IMR-90 (cell line): Measurements from ENCODE around the gene SIGLEC15. TPM values are rescaled to one million over a fixed set of nuclear protein-coding genes. Genes with fewer than 3 reads are reported as not detected.

Source experiments
- ATAC-seq: fragments of 200-7000 bp; cut with Tn5 transposase; 2 replicates; pipeline ENCODE4 v1.9.1; 2020; ENCODE audit warnings: low read depth, mild to moderate bottlenecking, moderate library complexity
- BruUV-seq: library from RNA; stranded (reverse); fragments of 400-500 nt; replicated peaks from 2 replicates; lab custom pipeline; 2021; lab: Mats Ljungman, UMichigan
- CTCF ChIA-PET: fragments of 300-600 bp; formaldehyde crosslinking; extraction: SDS; loops from one replicate; lab custom pipeline; 2021; ENCODE audit warnings: antibody characterized with exemption; lab: Yijun Ruan, JAX
- POLR2A ChIA-PET: fragments of 300-600 bp; sonication (Branson Sonifier 250); formaldehyde crosslinking; loops from one replicate; lab custom pipeline; 2022; ENCODE audit warnings: antibody characterized with exemption; ENCODE audit not compliant: unreplicated experiment; lab: Charles Lee
- DNase-seq: peaks from one replicate; pipeline ENCODE4 v3.0.0; 2013
- H2AFZ ChIP-seq: replicated peaks from 2 replicates; pipeline ENCODE3; 2013; ENCODE audit warnings: low read length, mild to moderate bottlenecking; ENCODE audit not compliant: poor library complexity
- H2AK5ac ChIP-seq: 2 replicates; pipeline ENCODE4 v1.6.1; 2013; ENCODE audit warnings: low read depth, low read length, inconsistent platforms
- H2AK9ac ChIP-seq: replicated peaks from 2 replicates; pipeline ENCODE3; 2013; ENCODE audit warnings: mild to moderate bottlenecking, low read depth, low read length, moderate library complexity; ENCODE audit not compliant: poor library complexity
- H2BK120ac ChIP-seq: 2 replicates; pipeline ENCODE4 v1.6.1; 2013; ENCODE audit warnings: low read depth, low read length, inconsistent platforms
- H2BK15ac ChIP-seq: 3 replicates; pipeline ENCODE4 v1.6.1; 2013; ENCODE audit warnings: low read depth, low read length, inconsistent platforms
- H2BK20ac ChIP-seq: 2 replicates; pipeline ENCODE4 v1.6.1; 2013; ENCODE audit warnings: low read depth, mild to moderate bottlenecking, inconsistent platforms, low read length, moderate library complexity
- H2BK5ac ChIP-seq: 2 replicates; pipeline ENCODE4 v1.6.1; 2013; ENCODE audit warnings: mild to moderate bottlenecking, low read depth, low read length, inconsistent platforms; ENCODE audit not compliant: poor library complexity, severe bottlenecking
- H3K14ac ChIP-seq: replicated peaks from 2 replicates; pipeline ENCODE4 v1.6.1; 2013; ENCODE audit warnings: low read depth, low read length, inconsistent platforms
- H3K18ac ChIP-seq: 2 replicates; pipeline ENCODE4 v1.6.1; 2013; ENCODE audit warnings: low read depth, low read length, control low read depth
- H3K23ac ChIP-seq: 2 replicates; pipeline ENCODE4 v1.6.1; 2013; ENCODE audit warnings: low read depth, low read length, inconsistent platforms
- H3K27ac ChIP-seq: 2 replicates; pipeline ENCODE4 v1.5.1; 2013; ENCODE audit warnings: mild to moderate bottlenecking, control low read depth, low read length; ENCODE audit not compliant: insufficient read depth
- H3K27me3 ChIP-seq: 2 replicates; pipeline ENCODE4 v1.6.1; 2013; ENCODE audit warnings: low read length; ENCODE audit not compliant: control insufficient read depth, insufficient read depth
- H3K36me3 ChIP-seq: 2 replicates; pipeline ENCODE4 v1.6.1; 2013; ENCODE audit warnings: low read length, mixed read lengths; ENCODE audit not compliant: control insufficient read depth, insufficient read depth
- H3K4ac ChIP-seq: 2 replicates; pipeline ENCODE4 v1.6.1; 2013; ENCODE audit warnings: low read depth, low read length, inconsistent platforms
- H3K4me1 ChIP-seq: 2 replicates; pipeline ENCODE4 v1.6.1; 2013; ENCODE audit warnings: low read length, mixed read lengths; ENCODE audit not compliant: control insufficient read depth, insufficient read depth
- H3K4me2 ChIP-seq: 2 replicates; pipeline ENCODE4 v1.6.1; 2013; ENCODE audit warnings: low read depth, mild to moderate bottlenecking, control low read depth, low read length, moderate library complexity
- H3K4me3 ChIP-seq: 2 replicates; pipeline ENCODE4 v1.5.1; 2013; ENCODE audit warnings: low read depth, mild to moderate bottlenecking, control low read depth, low read length, moderate library complexity; ENCODE audit not compliant: insufficient read depth
- H3K56ac ChIP-seq: 2 replicates; pipeline ENCODE4 v1.6.1; 2013; ENCODE audit warnings: low read length, inconsistent platforms; ENCODE audit not compliant: insufficient read depth; ENCODE audit errors: extremely low read depth
- H3K79me1 ChIP-seq, 2 experiments: 2 replicates each; pipeline ENCODE4 v1.6.1; 2013; ENCODE audit warnings: low read length in 2 of 2, inconsistent platforms in 1 of 2, low read depth in 1 of 2
- H3K9ac ChIP-seq: 2 replicates; pipeline ENCODE4 v1.6.1; 2013; ENCODE audit warnings: low read depth, low read length, control low read depth
- H3K9me1 ChIP-seq: 2 replicates; pipeline ENCODE4 v1.6.1; 2013; ENCODE audit warnings: low read length, inconsistent platforms; ENCODE audit not compliant: insufficient read depth
- H3K9me3 ChIP-seq: 2 replicates; pipeline ENCODE4 v1.6.1; 2013; ENCODE audit warnings: low read length; ENCODE audit not compliant: control insufficient read depth, insufficient read depth
- H4K20me1 ChIP-seq: 2 replicates; pipeline ENCODE4 v1.6.1; 2013; ENCODE audit warnings: low read length, inconsistent platforms; ENCODE audit not compliant: insufficient read depth
- H4K5ac ChIP-seq: 2 replicates; pipeline ENCODE4 v1.6.1; 2013; ENCODE audit warnings: mild to moderate bottlenecking, low read depth, low read length, control low read depth
- H4K8ac ChIP-seq, 2 experiments: 2 replicates each; pipeline ENCODE4 v1.6.1; 2013; ENCODE audit warnings: low read depth in 2 of 2, low read length in 2 of 2, control low read depth in 1 of 2, inconsistent platforms in 1 of 2
- H4K91ac ChIP-seq: 2 replicates; pipeline ENCODE4 v1.6.1; 2013; ENCODE audit warnings: low read depth, low read length, inconsistent platforms; ENCODE audit not compliant: insufficient read depth
- BHLHE40 ChIP-seq: fragments of 150-350 bp; IDR thresholded peaks from 2 replicates; pipeline ENCODE4 v1.6.1; 2016; ENCODE audit warnings: mild to moderate bottlenecking, low read depth, low read length
- CEBPB ChIP-seq: IDR thresholded peaks from 2 replicates; pipeline ENCODE4 v1.6.1; 2012; ENCODE audit warnings: low read depth, low read length, improper control_type of control experiment
- CTCF ChIP-seq: conservative IDR thresholded peaks from 2 replicates; pipeline ENCODE4 v1.5.1; 2012; ENCODE audit warnings: mild to moderate bottlenecking, low read depth, low read length, improper control_type of control experiment
- MXI1 ChIP-seq: IDR thresholded peaks from 2 replicates; pipeline ENCODE4 v1.6.1; 2012; ENCODE audit warnings: low read depth, mild to moderate bottlenecking, low read length, moderate library complexity, borderline replicate concordance
- NFE2L2 ChIP-seq: fragments of 150-350 bp; IDR thresholded peaks from 2 replicates; pipeline ENCODE4 v1.6.1; 2016; ENCODE audit warnings: low read depth, mild to moderate bottlenecking, low read length
- POLR2A ChIP-seq: IDR thresholded peaks from 2 replicates; pipeline ENCODE4 v1.6.1; 2012; ENCODE audit warnings: mild to moderate bottlenecking, low read depth, low read length
- RAD21 ChIP-seq: IDR thresholded peaks from 2 replicates; pipeline ENCODE4 v1.6.1; 2012; ENCODE audit warnings: low read length, improper control_type of control experiment
- SMC3 ChIP-seq: fragments of 150-350 bp; IDR thresholded peaks from 2 replicates; pipeline ENCODE4 v1.6.1; 2016; ENCODE audit warnings: low read depth, mild to moderate bottlenecking, antibody characterized with exemption, low read length, moderate library complexity
- USF2 ChIP-seq: fragments of 150-350 bp; IDR thresholded peaks from 2 replicates; pipeline ENCODE4 v1.6.1; 2017; ENCODE audit warnings: mild to moderate bottlenecking, antibody characterized with exemption, low read length, low read depth
- WGBS, 2 experiments: methylation state at CpG; one replicate each; pipeline versions ENCODE4 v1.1.5 to v1.1.7; 2013; ENCODE audit warnings: missing lambda C conversion rate in 2 of 2; ENCODE audit not compliant: insufficient read length in 1 of 2; ENCODE audit errors: extremely low coverage in 2 of 2; 5-methylcytosine and 5-hydroxymethylcytosine counted together
- dilution Hi-C: fragments of 300-500 bp; cut with HindIII; formaldehyde crosslinking; loops from one replicate; pipeline ENCODE4 v1.14.3; 2018; ENCODE audit warnings: low sequenced_read_pairs; ENCODE audit not compliant: unreplicated experiment
- in situ Hi-C: fragments of 300-500 bp; cut with MboI; formaldehyde crosslinking; loops from 3 replicates; pipeline ENCODE4 v1.14.3; 2019; ENCODE audit warnings: low sequenced_read_pairs, inconsistent platforms, mixed read lengths
- intact Hi-C: fragments of 100-400 bp; cut with micrococcal nuclease; formaldehyde crosslinking; loops from 2 replicates; pipeline ENCODE4 v1.10.0; 2022
- polyA plus RNA-seq, 3 experiments: library from polyadenylated mRNA; depleted of rRNA; stranded (reverse); fragments of >200 nt; gene quantifications; 2 replicates each; pipeline ENCODE4 v1.2.3, GENCODE V29; 2012; ENCODE audit warnings: low replicate concordance in 1 of 3
- total RNA-seq: library from RNA; depleted of rRNA; stranded (reverse); fragments of >200 nt; gene quantifications from 2 replicates; pipeline ENCODE4 v1.2.3, GENCODE V29; 2012

The SIGLEC15 gene
- total and polyA plus RNA-seq, 2 of the 4 experiments (the other 2 are of a cell fraction) = 1.1 to 1.8 TPM

- ATAC-seq = peak; percentile 98
- Histone ChIP-seq H3K9me1 (no peaks in the 10 kb centered on the region), H3K9me3 (0 out of 2 replicates have a peak, but pooled peaks cover 2% of the 10 kb centered on the region), H3K27ac (no peak overlapping the region), H3K79me1 (peaks cover 17 to 19% of the 10 kb centered on the region in 2 experiments), H3K9ac (no peak overlapping the region), H3K4me3 (no peak overlapping the region), H2AFZ (no peak overlapping the region), H3K4ac (no peak overlapping the region), H3K14ac (no peak overlapping the region), H2BK5ac (peak overlapping the region; percentile 14), H4K20me1 (no peaks in the 10 kb centered on the region), H4K91ac (no peak overlapping the region), H2AK5ac (peak overlapping the region; percentile 3; the same call in 1 of the 2 replicates), H2BK120ac (no peak overlapping the region; the same call in 1 of the 2 replicates), H2AK9ac (no peak overlapping the region), H3K23ac (no peak overlapping the region), H4K8ac (peak overlapping the region in 1 of 2 experiments; percentile 4; a peak in 1 of 4 replicates), H3K27me3 (no peaks in the 10 kb centered on the region), H3K18ac (no peak overlapping the region), H4K5ac (no peak overlapping the region), H3K36me3 (peaks cover 34% of the 10 kb centered on the region), H3K4me1 (no peaks in the 10 kb centered on the region), H2BK15ac (no peak overlapping the region), H2BK20ac (no peak overlapping the region), H3K4me2 (no peak overlapping the region), H3K56ac (no peak overlapping the region)
- DNase-seq = peak; percentile 65
- POLR2A ChIA-PET = no interaction called here
- dilution Hi-C loops = no loop called here
- no TSS peak for BruUV-seq
- CTCF ChIA-PET = interaction anchor here (0.7 to 2.2 kb wide), 13 partner anchors 10 to 217 kb away, joined by 3 to 15 read pairs (median 4); partner anchors contain the start of gene SLC14A1
- in situ Hi-C loops = loop anchor here (5.0 kb wide), 1 partner anchor 188 kb away; no protein-coding TSS in a partner anchor
- intact Hi-C loops = loop anchor here (1.0 to 2.0 kb wide), 3 partner anchors 41 to 215 kb away; no protein-coding TSS in a partner anchor
- no peak for TF ChIP-seq MXI1
- no peak for TF ChIP-seq USF2
- TF ChIP-seq CTCF = peak; percentile 96
- no peak for TF ChIP-seq POLR2A
- TF ChIP-seq NFE2L2 = no peak
- no peak for TF ChIP-seq CEBPB
- peak; percentile 93 for TF ChIP-seq RAD21
- TF ChIP-seq SMC3 = peak; percentile 96
- TF ChIP-seq BHLHE40 = no peak
- WGBS, 2 experiments = 88% methylated on average over 6 of the region's 17 CpGs; no CpG with 5 or more reads in 1 of the 2 experiments
These were observed 54.5 kb downstream of the SIGLEC15 start for GRCh38 chr18:45879681-45880655.
